Subcutaneous abdominal adipose tissue (tissue), 5 donors: ENCODE results near the gene BCL2.

ENCODE experiments used
- H3K27ac ChIP-seq: one replicate; pipeline ENCODE4 v1.7.0; 2013; ENCODE audit warnings: low read depth, mild to moderate bottlenecking, inconsistent platforms, low read length, moderate library complexity
- H3K27me3 ChIP-seq, 5 donors: one replicate each; pipeline ENCODE4 v1.7.0; 2013; ENCODE audit warnings: low read length in 5 of 5, inconsistent platforms in 1 of 5; ENCODE audit not compliant: control insufficient read depth in 5 of 5, insufficient read depth in 4 of 5
- H3K36me3 ChIP-seq, 5 donors: one replicate each; pipeline ENCODE4 v1.7.0; 2013; ENCODE audit warnings: low read length in 5 of 5; ENCODE audit not compliant: control insufficient read depth in 5 of 5, insufficient read depth in 5 of 5
- H3K4me1 ChIP-seq, 5 donors: one replicate each; pipeline ENCODE4 v1.7.0; 2013; ENCODE audit warnings: low read length in 5 of 5, mild to moderate bottlenecking in 3 of 5, moderate library complexity in 1 of 5; ENCODE audit not compliant: control insufficient read depth in 5 of 5, insufficient read depth in 5 of 5
- H3K4me3 ChIP-seq, 5 donors: one replicate each; pipeline ENCODE4 v1.7.0; 2013; ENCODE audit warnings: low read length in 5 of 5, low read depth in 1 of 5
- H3K9ac ChIP-seq, 5 donors: one replicate each; pipeline ENCODE4 v1.7.0; 2013; ENCODE audit warnings: low read length in 5 of 5, mild to moderate bottlenecking in 4 of 5, moderate library complexity in 3 of 5
- H3K9me3 ChIP-seq, 5 donors: one replicate each; pipeline ENCODE4 v1.7.0; 2013; ENCODE audit warnings: low read length in 5 of 5; ENCODE audit not compliant: control insufficient read depth in 5 of 5
- donor health status: healthy.
- donor health status: healthy.
- donor health status: healthy.
- donor health status: healthy.
- donor health status: healthy.

The BCL2 gene

DNA sequence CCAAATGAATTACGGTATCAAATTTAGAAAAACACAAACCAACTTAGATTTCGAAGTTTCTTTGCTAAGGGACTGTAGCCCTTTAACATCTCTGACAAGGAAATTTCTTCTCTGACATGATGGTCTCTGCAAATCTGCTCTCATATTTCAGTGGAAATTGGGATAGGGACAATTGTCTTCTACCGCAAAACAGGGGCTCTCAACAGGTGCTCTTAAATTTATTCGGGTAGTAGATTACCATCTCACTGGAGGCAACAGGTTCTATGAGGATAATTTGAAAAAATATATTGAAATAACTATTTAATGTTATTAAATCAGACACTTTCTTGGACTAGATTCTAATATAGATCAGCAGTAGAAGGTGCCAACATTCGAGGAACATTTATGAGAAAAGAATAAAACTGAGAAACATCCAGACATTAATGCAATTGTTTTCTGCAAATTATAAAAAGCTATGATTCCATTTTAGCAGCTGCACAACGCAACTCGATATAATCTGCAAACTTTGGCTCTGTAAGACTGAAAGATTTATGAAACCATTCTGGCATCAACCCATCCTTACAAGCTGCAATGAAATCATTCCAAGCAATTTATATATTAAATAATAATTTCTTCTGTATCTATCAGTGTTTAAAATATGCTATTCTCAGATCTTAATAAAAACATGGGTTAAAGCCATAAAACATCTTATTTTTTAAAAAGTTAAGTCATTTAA, 10.0 kb upstream of the BCL2 start:
- Histone ChIP-seq H3K27ac (no peak overlapping the region), H3K4me3 (no peak overlapping the region), H3K9ac (no peak overlapping the region), H3K27me3 (no peaks in the 10 kb centered on the region), H3K36me3 (peaks cover 18 to 38% (median 31%) of the 10 kb centered on the region in 5 donors), H3K9me3 (no peaks in the 10 kb centered on the region), H3K4me1 (peaks cover 0 to 10% (median 0%) of the 10 kb centered on the region in 5 donors)

GRCh38 chr18:63326011-63326410, 6.4 kb upstream of the BCL2 start:
- Histone ChIP-seq H3K4me1 (peaks cover 0 to 19% (median 14%) of the 10 kb centered on the region in 5 donors), H3K27me3 (no peaks in the 10 kb centered on the region), H3K4me3 (no peak overlapping the region), H3K27ac (no peak overlapping the region), H3K36me3 (peaks cover 4 to 7% (median 6%) of the 10 kb centered on the region in 5 donors), H3K9me3 (no peaks in the 10 kb centered on the region), H3K9ac (no peak overlapping the region)

GRCh38 chr18:63325086-63325686, 5.6 kb upstream of the BCL2 start:
- Histone ChIP-seq H3K4me1 (peaks cover 0 to 24% (median 21%) of the 10 kb centered on the region in 5 donors), H3K9me3 (no peaks in the 10 kb centered on the region), H3K9ac (no peak overlapping the region), H3K4me3 (no peak overlapping the region), H3K36me3 (peaks cover 0 to 1% (median 1%) of the 10 kb centered on the region in 5 donors), H3K27me3 (no peaks in the 10 kb centered on the region), H3K27ac (no peak overlapping the region)

GRCh38 chr18:63322908-63323634, 3.5 kb upstream of the BCL2 start:
- no peaks in the 10 kb centered on the region for H3K36me3 ChIP-seq
- H3K4me1 ChIP-seq = peaks cover 0 to 32% (median 26%) of the 10 kb centered on the region in 5 donors
- no peaks in the 10 kb centered on the region for H3K9me3 ChIP-seq
- no peaks in the 10 kb centered on the region for H3K27me3 ChIP-seq
- peak overlapping the region; percentile 64 for H3K27ac ChIP-seq
- H3K9ac ChIP-seq = peak overlapping the region in 2 of 5 donors; percentile 17 to 51
- H3K4me3 ChIP-seq = no peak overlapping the region

DNA sequence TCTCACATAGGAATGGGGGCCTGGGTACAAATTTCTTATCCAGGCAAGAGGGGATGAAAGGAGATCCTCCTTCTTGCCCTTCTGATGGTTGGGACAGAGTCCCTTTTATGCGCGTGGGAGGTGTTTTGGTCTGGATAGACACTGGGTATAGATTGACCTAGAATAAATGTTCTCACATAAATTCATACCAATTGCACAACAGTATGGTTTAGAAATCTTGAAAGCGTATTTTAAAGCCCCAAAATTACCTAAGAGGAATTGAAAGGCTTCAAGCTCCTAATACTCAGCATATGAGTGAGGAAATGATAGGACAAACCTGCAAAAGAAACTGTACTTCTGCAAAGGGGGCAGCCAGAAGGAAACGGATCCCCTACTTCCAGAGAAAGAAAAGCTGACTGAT, 2.6 kb upstream of the BCL2 start:
- Histone ChIP-seq H3K36me3 (no peaks in the 10 kb centered on the region), H3K4me3 (no peak overlapping the region), H3K9me3 (no peaks in the 10 kb centered on the region), H3K27ac (peak overlapping the region; percentile 64), H3K4me1 (peaks cover 0 to 41% (median 33%) of the 10 kb centered on the region in 5 donors), H3K27me3 (no peaks in the 10 kb centered on the region), H3K9ac (peak overlapping the region in 2 of 5 donors; percentile 19 to 51)

DNA sequence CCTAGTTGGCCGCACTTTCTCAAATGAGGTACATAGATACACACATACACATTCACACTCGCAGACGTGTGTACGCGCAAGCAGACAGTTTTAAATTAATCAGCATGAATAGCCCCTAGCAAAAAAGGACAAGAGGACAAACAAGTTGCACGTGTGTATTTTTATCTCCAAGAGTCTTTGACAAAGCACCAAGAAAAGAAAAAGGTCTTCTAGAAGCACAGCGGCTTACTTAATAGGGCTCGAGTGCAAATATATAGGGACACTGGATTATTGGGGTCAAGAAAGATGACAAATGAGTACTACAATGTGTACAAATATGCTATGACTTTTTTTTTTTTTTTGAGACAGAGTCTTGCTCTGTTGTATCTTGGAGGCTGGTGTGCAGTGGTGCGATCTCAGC, 1.7 kb upstream of the BCL2 start:
- Histone ChIP-seq H3K4me3 (peak overlapping the region in 2 of 5 donors; percentile 61 to 69), H3K27me3 (no peaks in the 10 kb centered on the region), H3K36me3 (no peaks in the 10 kb centered on the region), H3K4me1 (peaks cover 0 to 49% (median 40%) of the 10 kb centered on the region in 5 donors), H3K9me3 (no peaks in the 10 kb centered on the region), H3K27ac (peak overlapping the region; percentile 64), H3K9ac (peak overlapping the region in 2 of 5 donors; percentile 73 to 81)

- H3K27ac ChIP-seq = peak overlapping the region; percentile 64
- H3K9ac ChIP-seq = peak overlapping the region in 4 of 5 donors; percentile 60 to 81 (median 72)
- no peaks in the 10 kb centered on the region for H3K27me3 ChIP-seq
- peak overlapping the region in 4 of 5 donors; percentile 61 to 70 (median 68) for H3K4me3 ChIP-seq
- no peaks in the 10 kb centered on the region for H3K36me3 ChIP-seq
- H3K9me3 ChIP-seq = no peaks in the 10 kb centered on the region
- peaks cover 0 to 49% (median 40%) of the 10 kb centered on the region in 5 donors for H3K4me1 ChIP-seq
Observed at GRCh38 chr18:63320975-63321265, 1.4 kb upstream of the BCL2 start.

GRCh38 chr18:63320123-63320974, 780 bp upstream of the BCL2 start:
- no peaks in the 10 kb centered on the region for H3K27me3 ChIP-seq
- H3K9me3 ChIP-seq = no peaks in the 10 kb centered on the region
- H3K4me1 ChIP-seq = peaks cover 0 to 49% (median 42%) of the 10 kb centered on the region in 5 donors
- peak overlapping the region; percentile 64 for H3K27ac ChIP-seq
- H3K4me3 ChIP-seq = peak overlapping the region; percentile 61 to 70 (median 67)
- peak overlapping the region in 4 of 5 donors; percentile 60 to 81 (median 72) for H3K9ac ChIP-seq
- no peaks in the 10 kb centered on the region for H3K36me3 ChIP-seq

DNA sequence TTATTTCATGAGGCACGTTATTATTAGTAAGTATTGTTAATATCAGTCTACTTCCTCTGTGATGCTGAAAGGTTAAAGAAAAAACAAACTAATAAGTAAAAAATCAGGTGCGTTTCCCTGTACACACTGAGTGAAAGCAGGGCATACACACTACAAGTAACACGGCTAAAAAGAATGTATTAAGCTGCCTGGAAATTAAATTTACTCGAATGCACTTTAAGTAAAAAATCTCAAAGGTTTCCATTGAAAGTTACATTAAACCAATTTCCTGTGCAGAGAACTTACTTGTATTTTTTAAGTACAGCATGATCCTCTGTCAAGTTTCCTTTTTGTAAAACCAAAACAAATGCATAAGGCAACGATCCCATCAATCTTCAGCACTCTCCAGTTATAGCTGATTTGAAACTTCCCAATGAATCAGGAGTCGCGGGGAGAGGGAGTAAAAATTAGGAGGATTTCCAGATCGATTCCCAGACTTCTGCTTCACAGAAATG, 633 bp downstream of the BCL2 start:
- Histone ChIP-seq H3K4me1 (peaks cover 0 to 63% (median 54%) of the 10 kb centered on the region in 5 donors), H3K4me3 (peak overlapping the region; percentile 78 to 92 (median 88)), H3K36me3 (no peaks in the 10 kb centered on the region), H3K27me3 (no peaks in the 10 kb centered on the region), H3K9ac (peak overlapping the region; percentile 21 to 89 (median 82)), H3K27ac (peak overlapping the region; percentile 95), H3K9me3 (no peaks in the 10 kb centered on the region)
